Ovary (tissue), 9 donors: ENCODE data around the gene IL36A. TPM values are rescaled to one million over a fixed set of nuclear protein-coding genes. Genes with fewer than 3 reads are reported as not detected.

Experiments used
- DNase-seq, 5 donors: peaks; one replicate each; pipeline ENCODE4 v3.0.0-alpha.2; 2019 to 2020
- H3K27ac ChIP-seq, 2 donors: fragments of 200-600 bp; one replicate each; pipeline versions ENCODE4 v1.5.1 to v1.8.0; 2019 to 2022
- H3K27me3 ChIP-seq: fragments of 200-600 bp; one replicate; pipeline ENCODE4 v1.8.0; 2022
- H3K36me3 ChIP-seq: fragments of 200-600 bp; sonication (generic); one replicate; pipeline ENCODE4 v1.5.1; 2019
- H3K4me1 ChIP-seq: one replicate; pipeline ENCODE4 v1.8.1; 2013; ENCODE audit warnings: mild to moderate bottlenecking, moderate library complexity; ENCODE audit not compliant: insufficient read depth
- H3K4me3 ChIP-seq: fragments of 200-600 bp; sonication (generic); one replicate; pipeline ENCODE4 v1.5.1; 2017
- H3K9me3 ChIP-seq, 2 donors: fragments of 200-600 bp in 1 of 2; sonication (generic) in 1 of 2; one replicate each; pipeline versions ENCODE4 v1.5.1 to v1.8.1; 2013 to 2019; ENCODE audit warnings: mild to moderate bottlenecking in 1 of 2, moderate library complexity in 1 of 2
- CTCF ChIP-seq, 3 donors: fragments of 450-650 bp in 2 of 3; fragments of 200-600 bp in 1 of 3; IDR thresholded peaks; one replicate each; pipeline versions ENCODE4 v1.5.1 to v1.8.0; 2016 to 2022; ENCODE audit warnings: antibody characterized with exemption in 3 of 3, mild to moderate bottlenecking in 1 of 3
- EP300 ChIP-seq: sonication (generic); formaldehyde crosslinking; IDR thresholded peaks from one replicate; pipeline ENCODE4 v1.6.1; 2017; ENCODE audit warnings: antibody characterized with exemption
- POLR2A ChIP-seq: fragments of 450-650 bp; IDR thresholded peaks from one replicate; pipeline ENCODE4 v1.6.1; 2017; ENCODE audit warnings: antibody characterized with exemption, mild to moderate bottlenecking, moderate library complexity
- WGBS, 3 donors: extraction: QIAGEN DNeasy Blood & Tissue Kit in 1 of 3; methylation state at CpG; one replicate each; pipeline versions ENCODE4 v1.1.5 to v1.1.7; 2013 to 2017; 5-methylcytosine and 5-hydroxymethylcytosine counted together
- intact Hi-C, 4 donors: fragments of 100-400 bp; cut with DNase I; formaldehyde crosslinking; loops; one replicate each; pipeline versions ENCODE4 v1.11.0 to v1.15.1; 2022 to 2023
- polyA plus RNA-seq, 2 donors: library from polyadenylated mRNA; stranded (reverse); fragments of 200-250 nt in 1 of 2; fragments of 350-450 nt in 1 of 2; fragmentation: Illumina TruSeq in 1 of 2; extraction: RNeasy Lipid Tissue Mini Kit (QIAGEN cat#74804) in 1 of 2; gene quantifications; one replicate each; pipeline ENCODE4 v1.2.3, GENCODE V29; 2013 to 2014
- total RNA-seq, 7 donors: library from RNA; depleted of rRNA in 2 of 7; stranded (reverse); fragments of >200 nt in 2 of 7; fragmentation: NEBNext Ultra II Directional in 3 of 7; extraction: Animal tissue kit (Norgen Biotek cat#: 25700) in 3 of 7; gene quantifications; one replicate each; pipeline versions ENCODE4 v1.1.0 to v1.2.4, GENCODE V29; 2016 to 2023
- donor health status: DM: no; HTN: no; CAD: no; lungs with moderate emphysema.
- donor health status: DM: no; HTN: no; CAD: no.
- donor health status: Bipolar disorder and iron deficiency.
- donor health status: DM: yes; HTN: yes; CAD: no.
- donor health status: DM: no; HTN: no; CAD: no.
- donor health status: DM: yes; HTN: yes; CAD: no.

IL36A gene
- total and polyA plus RNA-seq, 9 donors: not detected

GRCh38 chr2:113015655-113016054, 10.4 kb downstream of the IL36A start:
- intact Hi-C loops: no loop called here
- no peak for DNase-seq
- WGBS, 3 donors: 80 to 85% (median 83%) methylated on average over 2 of the region's 2 CpGs
- TF ChIP-seq POLR2A: no peak
- no peak for TF ChIP-seq CTCF (IDR thresholded peaks at IDR 0.05)
- TF ChIP-seq EP300: no peak
- no peaks in the 10 kb centered on the region for H3K27me3 ChIP-seq
- H3K4me3 ChIP-seq: no peak overlapping the region
- H3K36me3 ChIP-seq: no peaks in the 10 kb centered on the region
- H3K9me3 ChIP-seq: no peaks in the 10 kb centered on the region
- H3K4me1 ChIP-seq: no peaks in the 10 kb centered on the region
- no peak overlapping the region for H3K27ac ChIP-seq

GRCh38 chr2:113018509-113018908, 13.2 kb downstream of the IL36A start:
- no peaks in the 10 kb centered on the region for H3K9me3 ChIP-seq
- no peak for DNase-seq
- TF ChIP-seq POLR2A (no peak), EP300 (no peak), CTCF (IDR thresholded peaks at IDR 0.05) (no peak)
- no peaks in the 10 kb centered on the region for H3K36me3 ChIP-seq
- no peak overlapping the region for H3K4me3 ChIP-seq
- H3K27ac ChIP-seq: no peak overlapping the region
- 69 to 82% (median 74%) methylated on average over 3 of the region's 3 CpGs for WGBS, 3 donors
- no peaks in the 10 kb centered on the region for H3K4me1 ChIP-seq
- intact Hi-C loops: no loop called here
- no peaks in the 10 kb centered on the region for H3K27me3 ChIP-seq

- no peaks in the 10 kb centered on the region for H3K27me3 ChIP-seq
- H3K36me3 ChIP-seq: no peaks in the 10 kb centered on the region
- no peaks in the 10 kb centered on the region for H3K9me3 ChIP-seq
- no peaks in the 10 kb centered on the region for H3K4me1 ChIP-seq
- intact Hi-C loops: no loop called here
- H3K4me3 ChIP-seq: no peak overlapping the region
- WGBS, 3 donors: 42 to 66% (median 43%) methylated on average over 4 of the region's 4 CpGs
- H3K27ac ChIP-seq: no peak overlapping the region
- no peak for DNase-seq
- no peak for TF ChIP-seq POLR2A
- TF ChIP-seq CTCF (IDR thresholded peaks at IDR 0.05): no peak
- no peak for TF ChIP-seq EP300
Measured at GRCh38 chr2:113021312-113021711, 16.1 kb downstream of the IL36A start.

GRCh38 chr2:113024764-113025163, 19.5 kb downstream of the IL36A start:
- Histone ChIP-seq H3K4me3 (no peak overlapping the region), H3K4me1 (no peaks in the 10 kb centered on the region), H3K36me3 (no peaks in the 10 kb centered on the region), H3K9me3 (no peaks in the 10 kb centered on the region), H3K27ac (no peak overlapping the region), H3K27me3 (no peaks in the 10 kb centered on the region)
- WGBS, 3 donors: 83 to 86% (median 85%) methylated on average over 2 of the region's 2 CpGs
- intact Hi-C loops: no loop called here
- TF ChIP-seq CTCF (IDR thresholded peaks at IDR 0.05): no peak
- TF ChIP-seq POLR2A: no peak
- no peak for TF ChIP-seq EP300
- no peak for DNase-seq

- DNase-seq: no peak
- H3K27ac ChIP-seq: no peak overlapping the region
Measured at GRCh38 chr2:113025737-113026136, 20.5 kb downstream of the IL36A start.

More at GRCh38 chr2:113025737-113026136, 20.5 kb downstream of the IL36A start:
- intact Hi-C loops: no loop called here
- Histone ChIP-seq H3K36me3 (no peaks in the 10 kb centered on the region), H3K27me3 (no peaks in the 10 kb centered on the region), H3K4me1 (no peaks in the 10 kb centered on the region), H3K4me3 (no peak overlapping the region), H3K9me3 (no peaks in the 10 kb centered on the region)
- WGBS, 3 donors: 48 to 56% (median 52%) methylated on average over 2 of the region's 2 CpGs
- TF ChIP-seq EP300 (no peak), POLR2A (no peak), CTCF (IDR thresholded peaks at IDR 0.05) (no peak)
